ENCODE measurements around the gene RGS6. TPM values are rescaled to one million over a fixed set of nuclear protein-coding genes. Genes with fewer than 3 reads are reported as not detected.

RGS6 gene
- total RNA-seq, 1 donor from 2014 or later: not detected

- no peak overlapping the region for H3K4me3 Mint-ChIP-seq
- H3K4me1 Mint-ChIP-seq: peaks cover 12% of the 10 kb centered on the region
- no peak for DNase-seq
- H3K27me3 Mint-ChIP-seq: peaks cover 31% of the 10 kb centered on the region
- peaks cover 3% of the 10 kb centered on the region for H3K9me3 Mint-ChIP-seq
- ChIA-PET POLR2A (no interaction called here), CTCF (no interaction called here)
- no peaks in the 10 kb centered on the region for H3K36me3 Mint-ChIP-seq (ENCODE audit: low read depth)
- H3K27ac Mint-ChIP-seq: no peak overlapping the region
- intact Hi-C loops (cut with micrococcal nuclease): no loop called here
- no peak for TF ChIP-seq CTCF (IDR thresholded peaks at IDR 0.05)
- ATAC-seq (ENCODE audit: low read depth): no peak
Measured at GRCh38 chr14:72164420-72165228, 232.4 kb downstream of the RGS6 start.

GRCh38 chr14:72165229-72165698, 233.0 kb downstream of the RGS6 start:
- ChIA-PET POLR2A (no interaction called here), CTCF (no interaction called here)
- TF ChIP-seq CTCF (IDR thresholded peaks at IDR 0.05): no peak
- no peak overlapping the region for H3K27ac Mint-ChIP-seq
- no peak for ATAC-seq (ENCODE audit: low read depth)
- H3K36me3 Mint-ChIP-seq (ENCODE audit: low read depth): no peaks in the 10 kb centered on the region
- H3K27me3 Mint-ChIP-seq: peaks cover 34% of the 10 kb centered on the region
- DNase-seq: no peak
- H3K4me1 Mint-ChIP-seq: peaks cover 12% of the 10 kb centered on the region
- H3K9me3 Mint-ChIP-seq: peaks cover 3% of the 10 kb centered on the region
- intact Hi-C loops (cut with micrococcal nuclease): no loop called here
- H3K4me3 Mint-ChIP-seq: no peak overlapping the region

- ATAC-seq (ENCODE audit: low read depth): no peak
- intact Hi-C loops (cut with micrococcal nuclease): no loop called here
- ChIA-PET CTCF (no interaction called here), POLR2A (no interaction called here)
- Mint-ChIP-seq H3K36me3 (ENCODE audit: low read depth) (no peaks in the 10 kb centered on the region), H3K4me3 (no peak overlapping the region), H3K9me3 (peaks cover 3% of the 10 kb centered on the region), H3K27ac (no peak overlapping the region), H3K27me3 (peaks cover 24% of the 10 kb centered on the region), H3K4me1 (peaks cover 5% of the 10 kb centered on the region)
- TF ChIP-seq CTCF (IDR thresholded peaks at IDR 0.05): no peak
- DNase-seq: no peak
Measured at GRCh38 chr14:72169521-72169920, 237.3 kb downstream of the RGS6 start.

GRCh38 chr14:72172049-72172448, 239.8 kb downstream of the RGS6 start:
- no peak for TF ChIP-seq CTCF (IDR thresholded peaks at IDR 0.05)
- H3K27me3 Mint-ChIP-seq: peaks cover 31% of the 10 kb centered on the region
- H3K4me1 Mint-ChIP-seq: no peaks in the 10 kb centered on the region
- intact Hi-C loops (cut with micrococcal nuclease): no loop called here
- no peak overlapping the region for H3K4me3 Mint-ChIP-seq
- H3K27ac Mint-ChIP-seq: no peak overlapping the region
- H3K9me3 Mint-ChIP-seq: peaks cover 3% of the 10 kb centered on the region
- ChIA-PET POLR2A (no interaction called here), CTCF (no interaction called here)
- ATAC-seq (ENCODE audit: low read depth) (no peak), DNase-seq (no peak)
- no peaks in the 10 kb centered on the region for H3K36me3 Mint-ChIP-seq (ENCODE audit: low read depth)

GRCh38 chr14:72172597-72172996, 240.4 kb downstream of the RGS6 start:
- intact Hi-C loops (cut with micrococcal nuclease): no loop called here
- H3K27me3 Mint-ChIP-seq: peaks cover 27% of the 10 kb centered on the region
- ChIA-PET CTCF (no interaction called here), POLR2A (no interaction called here)
- DNase-seq (no peak), ATAC-seq (ENCODE audit: low read depth) (no peak)
- H3K27ac Mint-ChIP-seq: no peak overlapping the region
- no peak overlapping the region for H3K4me3 Mint-ChIP-seq
- no peaks in the 10 kb centered on the region for H3K36me3 Mint-ChIP-seq (ENCODE audit: low read depth)
- no peaks in the 10 kb centered on the region for H3K4me1 Mint-ChIP-seq
- H3K9me3 Mint-ChIP-seq: peaks cover 3% of the 10 kb centered on the region
- TF ChIP-seq CTCF (IDR thresholded peaks at IDR 0.05): no peak
